Limb (tissue), 2 donors: Measurements from ENCODE around the gene ACTA2.
"Not testable (repeated sequence)": the region's sequence is repeated elsewhere in the genome, so short reads cannot be mapped to it uniquely, and the experiment has no call there.

Source experiments
- DNase-seq, 2 donors: peaks; one replicate each; pipeline ENCODE4 v3.0.0-alpha.2; 2016; ENCODE audit errors: extremely low spot score in 2 of 2

Gene ACTA2

DNA sequence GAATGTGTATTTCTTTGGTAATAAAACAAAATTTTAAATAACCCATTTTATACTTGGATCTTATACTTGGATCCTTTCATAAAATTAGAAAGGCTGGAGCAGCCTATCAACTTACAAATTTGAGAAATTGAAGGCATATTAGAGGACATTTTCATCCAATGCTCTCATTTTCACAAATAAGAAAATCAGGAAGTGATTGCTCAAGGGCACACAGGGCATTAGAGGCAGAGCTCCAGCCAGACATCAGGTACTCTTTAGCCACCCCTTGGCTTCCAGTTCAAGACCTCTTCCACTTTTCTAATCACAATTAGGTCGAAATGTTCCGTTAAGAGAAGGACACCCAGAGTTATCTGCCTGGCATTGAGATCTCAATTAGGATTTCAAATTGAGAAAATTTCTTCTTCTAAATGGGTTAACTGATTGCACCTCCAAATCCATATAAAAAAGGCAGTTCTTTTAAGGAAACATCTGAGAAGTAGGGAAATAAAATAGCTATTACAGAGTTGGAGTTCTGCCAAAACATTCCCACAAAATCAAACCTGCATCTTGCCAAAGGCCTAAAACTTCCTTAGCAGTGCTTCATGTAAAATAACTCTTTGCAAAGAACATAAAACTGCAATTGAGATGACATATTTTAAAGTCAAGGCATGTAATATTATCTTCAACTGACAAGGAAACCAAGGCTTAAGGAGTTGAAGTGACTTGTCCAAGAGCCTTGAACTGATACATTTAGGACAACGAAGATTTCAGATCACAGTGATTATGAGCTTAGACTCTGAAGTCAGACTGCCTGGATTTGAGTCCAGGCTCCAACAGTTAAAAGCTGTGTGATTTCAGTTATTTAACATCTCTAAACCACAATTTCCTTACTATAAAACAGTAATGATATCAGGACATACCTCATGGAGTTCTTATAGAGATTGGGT lies 2.4 kb downstream of the ACTA2 start:
- no peak for DNase-seq

DNA sequence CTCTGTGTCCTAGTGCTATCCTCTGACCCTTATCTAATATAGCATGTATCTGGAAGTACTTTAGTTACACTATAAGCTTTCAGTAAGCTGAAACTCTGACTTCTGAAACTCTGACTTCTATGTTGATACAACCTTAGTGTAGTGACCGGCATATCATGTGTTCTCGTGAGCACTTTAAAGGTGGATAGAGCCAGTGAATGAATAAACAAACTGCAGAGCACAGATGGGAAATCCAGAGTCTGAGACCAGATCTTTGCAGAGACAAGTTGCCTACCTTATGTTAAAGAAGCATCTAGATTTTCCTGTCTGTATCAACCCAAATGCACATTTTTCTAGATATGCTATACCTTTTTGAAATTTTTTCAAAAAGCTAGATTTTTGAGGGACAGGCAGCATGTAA lies 3.5 kb downstream of the ACTA2 start:
- no peak for DNase-seq

DNA sequence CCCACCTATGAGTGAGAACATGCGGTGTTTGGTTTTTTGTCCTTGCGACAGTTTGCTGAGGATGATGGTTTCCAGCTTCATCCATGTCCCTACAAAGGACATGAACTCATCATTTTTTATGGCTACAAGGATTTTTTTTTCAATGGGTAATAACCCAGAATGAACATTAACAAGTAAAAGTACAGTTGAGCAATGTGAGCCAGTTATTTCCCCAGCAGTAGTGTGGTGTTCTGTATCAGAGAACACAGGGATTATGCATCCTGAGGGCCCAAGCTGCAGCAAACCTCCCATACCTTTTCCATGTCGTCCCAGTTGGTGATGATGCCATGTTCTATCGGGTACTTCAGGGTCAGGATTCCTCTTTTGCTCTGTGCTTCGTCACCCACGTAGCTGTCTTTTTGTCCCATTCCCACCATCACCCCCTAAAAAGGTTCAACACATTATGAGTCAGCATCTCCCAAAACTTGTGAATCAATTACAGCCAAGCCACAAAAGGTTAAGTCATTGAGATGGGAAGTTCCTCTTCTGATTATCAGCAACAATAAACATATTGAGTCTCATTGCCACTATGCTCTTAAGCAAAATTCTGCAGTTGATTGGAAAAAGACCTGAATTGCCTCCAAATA lies 5.5 kb downstream of the ACTA2 start:
- no peak for DNase-seq

DNA sequence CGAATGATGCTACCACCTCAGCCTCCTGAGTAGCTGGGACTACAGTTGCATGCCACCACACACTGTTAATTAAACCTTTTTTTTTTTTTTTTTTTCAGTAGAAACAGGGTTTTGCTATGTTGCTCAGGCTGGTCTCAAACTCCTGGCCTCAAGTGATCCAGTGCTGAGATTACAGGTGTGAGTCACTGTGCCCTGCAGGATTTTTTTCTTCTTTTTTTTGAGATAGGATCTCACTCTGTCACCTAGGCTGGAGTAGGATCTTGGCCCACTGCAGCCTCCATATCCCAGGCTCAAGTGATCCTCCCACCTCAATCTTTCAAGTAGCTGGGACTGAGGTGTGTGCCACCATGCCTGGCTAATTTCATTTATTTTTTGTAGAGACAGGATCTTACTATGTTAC lies 6.4 kb downstream of the ACTA2 start:
- DNase-seq = no peak

DNA sequence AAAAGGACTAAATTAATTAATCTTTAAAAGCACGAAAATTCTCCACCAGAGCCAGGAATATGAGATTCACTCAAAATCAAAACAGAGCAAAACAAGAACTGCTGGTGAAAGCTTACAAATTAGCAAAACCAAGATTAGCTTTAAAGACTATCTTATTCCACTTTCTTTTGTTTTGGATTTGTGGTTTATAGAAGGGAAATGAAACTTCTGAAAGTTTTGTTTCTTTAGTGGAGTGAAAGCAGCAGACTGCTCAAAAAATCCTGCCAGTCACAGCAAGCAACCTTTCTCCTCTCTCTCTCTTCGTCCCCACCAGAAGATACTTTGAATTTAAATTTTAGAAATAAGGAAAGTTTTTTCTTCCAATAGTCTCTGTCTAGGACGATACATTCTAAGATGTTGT lies 7.8 kb downstream of the ACTA2 start:
- DNase-seq = no peak

DNA sequence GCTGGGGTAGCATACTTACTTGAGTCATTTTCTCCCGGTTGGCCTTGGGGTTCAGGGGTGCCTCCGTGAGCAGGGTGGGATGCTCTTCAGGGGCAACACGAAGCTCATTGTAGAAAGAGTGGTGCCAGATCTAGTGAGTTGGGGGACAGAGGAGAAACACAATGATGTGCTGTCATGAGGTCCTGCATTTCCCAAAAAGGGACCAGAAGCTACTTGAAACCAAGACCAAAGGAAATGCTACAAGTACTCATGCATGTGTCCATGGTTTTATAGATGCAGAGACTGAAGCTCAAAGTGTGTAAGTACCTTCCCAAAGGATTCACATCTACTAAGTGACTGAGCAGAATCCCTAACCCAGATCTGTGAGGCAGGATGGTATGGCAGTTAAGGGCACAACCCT lies 8.8 kb downstream of the ACTA2 start:
- no peak for DNase-seq

DNA sequence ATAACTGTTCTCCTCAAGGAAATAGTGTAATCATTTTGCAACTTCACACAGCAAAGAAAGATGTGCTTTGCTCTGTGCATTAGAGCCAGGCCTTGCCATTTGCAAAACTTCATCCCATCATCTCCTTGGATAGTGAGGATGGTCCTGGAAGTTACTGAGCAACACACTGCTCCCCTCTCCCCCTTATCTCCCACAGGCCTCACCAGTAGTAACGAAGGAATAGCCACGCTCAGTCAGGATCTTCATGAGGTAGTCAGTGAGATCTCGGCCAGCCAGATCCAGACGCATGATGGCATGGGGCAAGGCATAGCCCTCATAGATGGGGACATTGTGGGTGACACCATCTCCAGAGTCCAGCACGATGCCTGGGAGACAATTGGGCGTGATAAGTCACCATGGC lies 11.5 kb downstream of the ACTA2 start:
- no peak for DNase-seq

DNA sequence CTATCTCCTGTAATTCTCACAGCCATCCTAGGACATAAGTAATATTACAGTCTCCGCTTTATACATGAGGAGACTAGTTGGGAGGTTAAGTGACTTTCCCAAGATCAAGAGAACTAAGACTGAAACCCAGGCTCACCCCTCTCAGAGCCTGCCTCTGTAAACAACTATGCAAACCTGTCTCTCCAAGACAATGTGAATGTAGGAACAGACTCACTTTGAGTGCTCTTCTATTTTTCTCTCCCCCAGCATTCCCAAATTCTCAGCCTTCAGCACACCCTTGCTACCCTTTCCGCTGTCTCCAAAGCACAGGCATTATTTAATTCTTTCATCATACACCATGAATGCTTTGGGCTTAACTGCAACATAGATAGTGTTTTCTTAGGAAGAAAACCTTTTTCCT lies 13.6 kb downstream of the ACTA2 start:
- DNase-seq = no peak

DNA sequence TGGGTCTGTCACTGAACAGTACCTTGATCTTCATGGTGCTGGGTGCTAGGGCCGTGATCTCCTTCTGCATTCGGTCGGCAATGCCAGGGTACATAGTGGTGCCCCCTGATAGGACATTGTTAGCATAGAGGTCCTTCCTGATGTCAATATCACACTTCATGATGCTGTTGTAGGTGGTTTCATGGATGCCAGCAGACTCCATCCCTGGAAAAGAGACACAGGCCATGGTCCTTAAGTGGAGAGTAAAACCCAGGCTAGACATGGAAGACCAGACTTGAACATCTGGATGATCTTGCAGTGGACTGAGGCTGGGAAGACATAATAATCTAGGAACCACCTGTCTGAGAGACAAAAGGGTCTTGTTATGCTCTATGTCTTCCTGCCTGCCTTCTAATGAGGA lies 14.5 kb downstream of the ACTA2 start:
- DNase-seq = no peak

DNA sequence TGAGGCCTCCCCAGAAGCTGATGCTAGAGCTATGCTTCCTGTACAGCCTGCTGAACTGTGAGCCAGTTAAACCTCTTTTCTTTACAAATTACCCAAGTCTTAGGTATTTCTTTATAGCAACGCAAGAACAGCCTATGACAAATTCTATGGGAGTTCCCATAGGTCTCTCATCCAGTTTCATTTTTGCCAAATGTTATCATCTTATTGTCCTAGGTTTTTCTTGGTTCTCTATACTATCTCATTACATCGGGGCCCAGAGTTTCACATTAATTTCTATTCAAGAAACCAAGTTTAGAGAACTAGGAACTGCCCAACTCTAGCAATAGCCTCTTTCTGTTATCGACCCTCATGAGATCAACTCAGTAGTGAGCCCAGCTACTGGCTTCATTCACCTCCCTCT lies 15.9 kb downstream of the ACTA2 start:
- no peak for DNase-seq

DNA sequence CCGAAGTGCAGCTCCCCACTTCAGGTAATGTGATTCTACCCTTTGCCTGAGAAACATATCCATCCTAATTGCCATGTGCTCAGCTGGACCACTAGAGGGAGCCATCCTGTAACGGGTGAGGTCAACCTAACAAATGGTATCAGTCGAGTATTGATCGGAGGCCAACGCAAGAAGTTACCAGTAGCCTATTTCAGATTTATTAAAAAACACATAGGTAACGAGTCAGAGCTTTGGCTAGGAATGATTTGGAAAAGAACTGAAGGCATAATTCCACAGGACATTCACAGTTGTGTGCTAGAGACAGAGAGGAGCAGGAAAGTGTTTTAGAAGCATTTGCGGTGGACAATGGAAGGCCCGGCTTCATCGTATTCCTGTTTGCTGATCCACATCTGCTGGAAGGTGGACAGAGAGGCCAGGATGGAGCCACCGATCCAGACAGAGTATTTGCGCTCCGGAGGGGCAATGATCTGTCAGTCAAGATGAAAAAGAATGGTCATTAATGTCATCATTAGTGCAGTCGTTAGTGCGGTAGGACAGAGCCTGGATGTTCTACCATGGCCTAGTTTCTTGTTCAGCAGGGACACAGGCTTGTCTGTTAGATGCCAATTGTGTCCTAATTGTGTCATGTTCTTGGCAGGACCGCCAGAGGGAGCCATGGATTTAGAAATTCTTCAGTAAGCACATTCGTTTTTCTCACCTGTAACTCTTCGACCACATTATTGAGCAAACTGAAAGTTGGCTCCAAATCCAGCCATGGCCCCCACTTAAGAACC lies 17.5 kb downstream of the ACTA2 start:
- DNase-seq = peak; percentile 75 to 86

DNA sequence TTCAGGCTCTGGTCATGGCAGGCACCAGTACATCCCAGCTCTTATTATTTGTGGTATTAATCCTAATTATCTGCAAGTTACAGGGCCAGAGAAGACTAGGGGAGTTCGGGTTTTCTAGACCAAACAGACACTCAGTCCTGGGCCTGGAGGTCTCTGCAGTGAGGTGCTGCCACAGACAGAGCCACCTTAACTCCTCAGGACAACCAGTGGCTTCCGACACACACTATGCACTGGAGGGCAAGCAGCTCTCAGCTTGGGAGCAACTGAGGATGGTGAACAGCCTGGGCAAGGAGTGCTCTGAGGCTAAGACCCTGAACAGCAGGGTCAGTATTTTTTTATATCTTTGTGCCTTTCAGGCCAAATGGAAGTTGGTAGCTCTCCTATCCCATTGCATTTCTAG lies 19.0 kb downstream of the ACTA2 start:
- DNase-seq = no peak

DNA sequence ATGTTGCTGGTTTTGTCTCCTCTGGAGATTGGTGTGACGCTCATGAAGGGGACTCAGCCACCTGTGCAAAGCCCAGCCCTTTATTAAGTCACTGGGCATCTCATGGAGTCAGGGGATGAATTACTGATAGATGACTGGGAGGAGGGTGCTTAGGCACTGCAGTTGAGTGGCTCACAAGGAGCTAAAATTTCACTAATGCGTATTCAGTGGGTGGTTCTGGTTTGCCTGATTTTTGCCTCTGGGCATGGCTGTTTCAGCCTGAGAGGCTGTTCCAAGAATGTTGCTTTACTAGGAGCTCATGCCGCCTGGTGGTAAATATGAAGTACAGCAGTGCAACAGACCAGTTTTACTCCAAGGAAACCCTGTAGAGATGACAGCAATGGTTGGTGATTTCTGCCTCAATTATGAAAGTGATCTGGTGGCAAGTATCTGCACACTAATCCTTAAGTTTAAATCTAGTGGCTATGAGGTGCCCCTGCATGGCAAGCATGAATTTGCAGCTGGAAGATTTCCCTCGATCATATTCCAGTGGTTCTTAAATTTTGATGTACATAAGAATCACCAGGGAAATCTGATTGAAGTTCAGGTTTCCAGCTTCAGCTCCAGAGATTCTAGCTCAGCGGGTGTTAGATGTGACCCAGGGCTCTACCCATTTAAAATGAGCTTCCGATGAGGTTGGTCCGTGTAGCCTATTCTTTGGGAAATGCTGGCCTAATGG lies 19.9 kb downstream of the ACTA2 start:
- peak; percentile 56 to 87 for DNase-seq

DNA sequence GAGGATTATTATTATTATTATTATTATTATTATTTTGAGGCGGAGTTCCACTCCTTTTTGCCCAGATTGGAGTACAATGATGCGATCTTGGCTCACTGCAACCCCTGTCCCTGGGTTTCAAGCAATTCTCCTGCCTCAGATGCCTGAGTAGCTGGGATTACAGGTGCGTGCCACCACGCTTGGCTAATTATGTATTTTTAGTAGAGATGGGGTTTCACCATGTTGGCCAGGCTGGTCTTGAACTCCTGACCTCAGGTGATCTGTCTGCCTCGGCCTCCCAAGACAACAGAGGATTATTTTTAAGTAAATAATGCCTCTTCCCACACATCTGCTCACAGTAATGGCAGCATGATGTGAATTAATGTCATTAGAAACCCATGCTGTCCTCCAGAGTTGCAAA lies 20.5 kb downstream of the ACTA2 start:
- not testable (repeated sequence) for DNase-seq

DNA sequence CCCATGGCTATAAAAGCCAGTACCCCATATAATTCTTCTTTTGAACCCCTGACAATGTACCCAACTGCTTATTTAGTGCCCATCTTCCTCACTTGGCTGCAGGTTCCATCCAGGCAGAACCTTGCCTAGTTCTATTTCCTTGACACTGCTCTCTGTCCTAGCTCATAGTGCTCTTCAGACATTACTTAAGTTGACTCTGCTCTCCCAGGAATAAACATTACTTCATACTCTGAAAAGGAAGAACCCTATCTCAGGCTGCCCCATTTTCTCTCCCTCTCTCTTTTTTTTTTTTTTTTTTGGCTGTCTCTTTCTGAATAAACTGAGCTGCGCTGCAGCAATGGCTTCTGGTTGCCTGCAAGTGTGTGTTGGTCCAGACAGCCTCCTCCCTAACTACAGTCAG lies 21.0 kb downstream of the ACTA2 start:
- DNase-seq = no peak

DNA sequence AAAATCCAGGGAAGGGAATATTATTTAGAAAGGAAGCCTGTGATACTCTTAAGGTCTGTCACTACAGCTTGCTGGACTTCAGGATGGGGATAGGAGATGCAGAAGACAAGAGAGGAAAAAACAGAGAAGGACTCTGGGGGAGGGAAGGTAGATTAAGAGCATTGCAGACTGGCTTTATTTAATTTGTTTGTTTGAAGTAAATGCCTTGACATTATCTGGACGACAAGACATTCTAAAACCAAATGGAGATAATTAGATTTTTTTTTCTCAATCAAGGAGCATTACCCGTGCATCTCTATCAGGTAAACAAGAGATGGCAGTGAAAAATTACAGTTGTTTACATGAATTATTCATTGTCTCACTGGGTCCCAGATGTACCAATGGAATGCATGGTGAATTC lies 24.3 kb downstream of the ACTA2 start:
- DNase-seq = no peak

DNA sequence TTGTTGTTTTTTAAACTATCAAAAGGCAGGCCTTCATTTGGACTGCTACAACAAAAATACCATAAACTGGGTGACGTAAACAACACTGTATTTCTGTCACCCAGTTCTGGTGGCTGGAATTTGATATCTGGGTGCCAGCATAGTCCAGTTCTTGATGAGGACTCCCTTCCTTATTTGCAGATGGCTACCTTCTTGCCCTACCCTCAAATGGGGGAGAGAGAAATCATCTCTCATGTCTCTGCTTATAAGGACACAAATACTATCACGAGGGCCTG lies 25.2 kb downstream of the ACTA2 start:
- no peak for DNase-seq

DNA sequence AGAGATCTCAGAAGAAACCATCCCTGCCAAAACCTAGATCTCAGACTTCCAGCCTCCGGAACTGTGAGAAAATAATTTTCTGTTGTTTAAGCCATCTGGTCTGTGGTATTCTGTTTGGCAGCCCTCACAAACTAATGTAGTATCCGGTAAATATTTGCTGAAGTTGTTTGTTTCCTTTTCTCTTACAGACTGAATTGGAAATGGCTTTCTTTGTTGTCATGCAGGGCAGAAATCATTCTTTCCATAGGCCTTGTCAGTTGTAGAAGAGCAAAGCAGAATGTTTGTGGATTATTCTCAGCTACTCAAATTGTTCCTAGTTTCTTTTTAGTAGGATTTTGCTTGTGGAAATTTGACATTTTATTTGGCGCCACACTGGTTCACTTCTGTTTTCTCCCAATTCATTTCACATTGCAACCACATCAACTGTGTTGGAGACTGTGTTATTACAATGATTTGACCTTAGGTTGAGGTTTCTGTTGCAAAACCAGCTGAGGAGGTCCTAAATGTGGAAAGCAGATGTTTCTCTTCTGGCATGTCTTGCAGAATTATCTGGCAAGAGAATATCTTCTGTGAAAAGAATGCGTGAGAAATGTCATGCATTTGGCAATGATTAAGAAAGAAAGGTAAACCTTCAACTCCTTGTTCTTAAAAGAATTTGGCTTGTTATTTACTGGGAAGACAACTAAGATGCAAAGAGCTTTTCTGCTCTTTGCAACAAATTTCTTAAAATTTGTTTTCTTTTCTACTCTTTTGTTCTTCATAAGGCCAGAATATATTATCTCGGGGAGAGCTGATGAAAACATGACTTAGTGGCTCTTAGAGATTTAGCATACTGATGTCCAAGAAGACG lies 25.8 kb downstream of the ACTA2 start:
- DNase-seq = peak in 1 of 2 donors; percentile 72

DNA sequence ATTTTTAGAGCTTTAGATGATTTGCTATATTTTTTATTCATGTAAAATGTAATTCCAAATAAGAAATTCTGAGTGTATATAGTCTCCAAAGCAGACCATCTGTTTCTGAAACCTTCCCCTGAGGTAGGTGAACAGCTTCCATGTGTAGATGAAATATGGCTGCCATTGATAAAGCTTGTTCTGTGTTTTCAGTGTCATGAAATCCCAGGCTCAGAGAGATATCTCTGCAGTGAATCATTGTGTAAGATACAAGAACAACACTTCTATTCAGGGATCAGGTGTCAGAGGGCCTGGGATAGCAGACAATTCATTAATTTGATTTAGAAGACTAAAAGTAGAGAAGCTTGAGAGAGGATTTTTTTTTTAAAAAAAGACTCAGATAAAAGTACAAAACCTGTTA lies 29.1 kb downstream of the ACTA2 start:
- DNase-seq = no peak

DNA sequence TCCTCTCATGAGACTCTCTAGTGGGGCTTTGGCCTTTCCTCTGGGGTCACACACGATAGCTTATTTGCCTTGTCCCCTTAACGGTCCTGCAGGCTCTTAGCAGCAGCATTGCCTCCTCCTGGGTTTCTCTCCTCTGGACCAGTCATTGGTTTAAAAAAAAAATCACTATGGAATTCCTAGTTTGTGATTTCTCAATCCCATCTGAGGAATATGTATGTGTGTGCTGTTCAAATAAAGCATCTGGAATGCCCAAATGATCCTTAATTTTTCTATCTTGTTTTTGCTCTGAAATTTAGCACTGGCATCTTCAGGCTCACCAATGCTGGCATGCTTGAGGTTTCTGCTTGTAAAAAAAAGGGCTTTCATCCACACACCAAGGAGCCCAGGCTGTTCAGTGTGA lies 30.5 kb downstream of the ACTA2 start:
- no peak for DNase-seq

DNA sequence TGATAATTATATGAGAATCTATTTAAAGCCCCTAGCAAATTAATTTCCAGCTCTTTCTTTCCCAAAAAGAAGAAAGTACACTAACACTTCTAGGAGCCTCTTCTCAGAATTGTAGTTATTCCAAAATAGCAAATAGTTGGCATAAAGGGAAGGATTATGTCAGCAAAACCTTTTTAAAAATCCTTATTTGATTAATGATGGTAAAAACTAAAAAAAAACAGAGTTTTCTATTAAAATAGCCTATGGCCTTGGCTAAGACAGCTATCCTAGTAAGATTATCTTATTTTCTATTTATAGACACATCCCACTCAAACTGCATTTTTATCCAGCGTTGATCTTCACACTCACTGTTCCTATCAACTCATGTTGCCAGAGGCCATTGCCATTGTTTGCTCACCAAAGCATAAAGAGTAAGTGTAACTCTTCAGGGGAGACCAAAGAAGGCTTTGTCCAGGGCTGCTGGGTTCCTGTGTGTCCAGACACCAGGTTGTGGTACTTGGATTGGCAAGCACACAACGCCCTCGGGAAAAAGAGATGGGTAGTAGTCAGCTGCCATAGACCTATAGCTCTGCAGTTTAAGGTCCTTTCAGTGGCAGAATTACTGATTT lies 31.5 kb downstream of the ACTA2 start:
- DNase-seq = no peak
